Stimulated activated CD4-positive, alpha-beta T cell treated with anti-CD3 and anti-CD28 coated beads, Interleukin-12 subunit alpha, Interleukin-12 subunit beta, amount 100 ng/mL, for 24 hours (primary cell): ENCODE data around the gene TDRD10.

Source experiments
- DNase-seq, 2 experiments: peaks; one replicate each; pipeline ENCODE4 v3.0.0-alpha.2; 2020; ENCODE audit warnings: low read depth in 2 of 2

Gene TDRD10, protein sequence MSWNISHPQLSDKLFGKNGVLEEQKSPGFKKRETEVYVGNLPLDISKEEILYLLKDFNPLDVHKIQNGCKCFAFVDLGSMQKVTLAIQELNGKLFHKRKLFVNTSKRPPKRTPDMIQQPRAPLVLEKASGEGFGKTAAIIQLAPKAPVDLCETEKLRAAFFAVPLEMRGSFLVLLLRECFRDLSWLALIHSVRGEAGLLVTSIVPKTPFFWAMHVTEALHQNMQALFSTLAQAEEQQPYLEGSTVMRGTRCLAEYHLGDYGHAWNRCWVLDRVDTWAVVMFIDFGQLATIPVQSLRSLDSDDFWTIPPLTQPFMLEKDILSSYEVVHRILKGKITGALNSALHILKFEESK

DNA sequence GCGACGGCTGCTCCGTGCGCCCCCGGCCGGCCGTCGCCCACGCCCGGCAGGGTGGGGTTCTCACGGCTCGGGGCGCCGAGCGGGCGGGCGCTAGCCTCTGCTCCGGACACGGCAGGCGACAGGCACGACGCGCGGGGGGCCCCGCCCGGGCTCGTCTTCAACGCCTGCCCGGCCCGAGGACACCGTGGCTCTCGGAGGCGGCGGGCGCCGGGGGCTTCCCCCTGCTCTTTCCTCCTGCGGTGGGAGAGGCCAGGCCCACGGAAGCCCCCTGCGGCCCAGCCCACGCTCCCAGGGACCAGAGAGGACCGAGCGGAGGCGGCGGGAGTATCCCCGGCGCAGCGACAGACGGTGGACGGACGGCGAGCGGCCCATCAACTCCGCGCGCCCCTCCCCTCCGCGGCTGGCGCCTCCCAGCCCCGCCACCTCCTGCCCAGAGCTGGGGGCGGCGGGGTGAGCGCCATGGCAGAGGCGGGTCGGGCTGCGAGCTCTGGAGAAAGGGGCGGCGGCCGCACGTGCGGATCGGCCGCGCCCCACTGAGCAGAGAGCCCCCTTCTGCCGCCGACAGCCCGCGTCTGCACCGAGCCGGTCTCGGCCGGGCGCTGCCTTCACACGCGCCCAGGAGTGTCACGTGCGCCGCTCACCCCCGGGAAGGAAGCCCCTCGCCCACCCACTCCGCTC lies at the start of gene TDRD10, which contains the start of gene SHE:
Gene TDRD10, plus strand, starts transcription at position 154 of the 678 bp plus-strand sequence. CDS start 4,685 bp downstream, outside the sequence.
Gene SHE, minus strand, starts transcription at position 347 of the 678 bp plus-strand sequence. CDS start 386 bp downstream, outside the sequence.
- no peak for DNase-seq

DNA sequence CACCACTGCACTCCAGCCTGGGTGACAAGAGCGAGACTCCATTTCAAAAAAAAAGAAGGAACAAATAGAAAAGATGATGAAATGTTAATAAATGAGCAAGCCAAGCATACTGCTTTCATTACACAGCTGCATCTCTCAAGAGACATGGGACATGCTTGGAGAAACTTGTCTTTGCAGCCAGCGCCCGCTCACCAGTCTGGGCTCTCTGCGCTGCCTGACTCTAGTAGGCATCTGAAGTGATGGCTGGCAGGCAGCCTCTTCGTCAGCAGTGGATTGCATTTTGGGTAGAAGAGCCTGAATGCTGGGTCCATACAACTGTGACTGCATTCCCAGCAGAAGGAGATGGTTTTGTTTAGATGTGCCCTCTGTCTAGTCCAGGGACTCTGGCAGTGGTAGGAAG lies 48.9 kb upstream of the TDRD10 start:
- DNase-seq = no peak

DNA sequence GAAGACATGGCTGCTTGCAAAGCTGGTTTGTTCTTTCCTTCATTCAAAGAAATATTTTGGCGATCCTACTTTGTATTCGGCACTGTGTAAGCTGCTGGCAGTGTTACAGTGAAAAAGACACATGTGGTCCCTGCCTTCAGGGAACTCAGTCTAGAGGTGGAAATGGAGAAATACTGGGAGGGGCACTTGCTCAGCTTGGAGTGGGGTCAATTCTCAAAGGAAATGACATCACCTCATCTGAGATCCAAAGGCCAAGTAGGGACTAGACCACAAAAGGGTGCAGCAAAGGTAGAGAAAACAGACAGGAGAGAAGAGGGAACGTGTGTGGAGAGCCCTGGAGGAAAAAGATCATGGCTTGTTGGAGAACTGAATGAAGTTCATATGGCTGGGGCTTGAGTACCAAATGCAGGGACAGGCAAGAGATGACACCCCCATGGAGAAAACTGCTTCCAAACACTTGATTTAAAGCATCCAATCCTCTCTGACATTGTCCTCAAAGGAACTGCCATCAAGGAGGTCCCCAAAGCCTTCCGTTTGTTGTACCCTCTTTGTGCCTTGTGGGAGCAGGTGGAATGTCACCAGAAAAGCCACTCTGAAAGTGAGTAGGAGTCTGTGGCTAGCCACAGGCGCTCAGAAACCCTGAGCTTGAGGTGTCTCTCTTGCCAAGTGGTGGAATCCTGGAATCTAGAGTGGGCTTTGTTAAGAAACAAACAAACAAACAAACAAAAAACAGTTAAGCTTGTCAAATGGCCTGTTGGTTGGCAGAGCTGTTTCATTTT lies 48.3 kb upstream of the TDRD10 start:
- no peak for DNase-seq

DNA sequence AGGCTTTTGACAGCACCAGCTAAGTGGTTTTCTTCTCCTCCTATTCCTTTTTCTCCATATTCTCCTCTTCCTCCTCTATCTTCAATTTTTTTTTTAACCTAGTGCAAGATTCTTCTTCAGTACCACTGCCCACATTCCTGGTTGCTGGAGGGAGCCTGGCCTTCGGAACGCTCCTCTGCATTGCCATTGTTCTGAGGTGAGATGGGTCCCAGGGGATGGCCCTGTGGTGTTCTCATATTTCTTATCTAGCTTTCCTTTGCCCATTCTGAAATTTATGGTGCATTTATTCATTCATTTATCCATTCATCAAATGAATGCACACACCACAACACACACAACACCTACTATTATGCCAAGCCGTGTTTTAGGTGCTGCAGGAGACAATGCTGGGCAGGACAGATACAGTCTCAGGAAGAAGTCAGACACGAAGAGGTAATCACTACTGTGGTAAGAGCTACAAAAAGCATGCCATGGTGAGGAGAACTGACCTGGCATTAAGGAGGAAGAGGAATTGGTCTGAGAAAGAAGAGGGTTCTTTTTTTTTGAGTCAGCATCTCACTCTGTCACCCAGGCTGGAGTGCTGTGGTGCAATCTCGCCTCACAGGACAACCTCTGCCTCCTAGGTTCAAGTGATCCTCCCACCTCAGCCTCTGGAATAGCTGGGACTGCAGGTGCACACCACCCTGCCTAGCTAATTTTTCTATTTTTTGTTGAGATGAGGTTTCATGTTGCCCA lies 47.5 kb upstream of the TDRD10 start:
- DNase-seq = no peak

DNA sequence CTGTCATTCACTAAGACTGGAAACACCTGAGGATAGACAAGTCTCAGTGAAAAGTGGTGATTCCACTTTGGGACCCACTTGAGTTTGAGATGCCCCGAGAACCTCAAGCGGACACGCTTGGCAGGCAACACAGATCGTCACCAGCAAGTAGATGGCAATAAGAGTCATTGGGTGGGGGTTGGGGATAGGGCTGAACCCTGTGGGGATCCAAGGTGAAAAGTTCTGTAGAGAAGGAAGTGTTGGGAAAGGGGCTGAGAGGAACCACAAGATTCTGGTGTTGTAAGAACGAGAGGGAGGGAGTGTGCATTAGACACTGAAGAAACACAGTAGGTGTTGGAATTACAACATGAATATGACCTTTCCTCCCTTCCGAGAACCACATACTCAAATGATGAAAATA lies 45.4 kb upstream of the TDRD10 start:
- DNase-seq = no peak

DNA sequence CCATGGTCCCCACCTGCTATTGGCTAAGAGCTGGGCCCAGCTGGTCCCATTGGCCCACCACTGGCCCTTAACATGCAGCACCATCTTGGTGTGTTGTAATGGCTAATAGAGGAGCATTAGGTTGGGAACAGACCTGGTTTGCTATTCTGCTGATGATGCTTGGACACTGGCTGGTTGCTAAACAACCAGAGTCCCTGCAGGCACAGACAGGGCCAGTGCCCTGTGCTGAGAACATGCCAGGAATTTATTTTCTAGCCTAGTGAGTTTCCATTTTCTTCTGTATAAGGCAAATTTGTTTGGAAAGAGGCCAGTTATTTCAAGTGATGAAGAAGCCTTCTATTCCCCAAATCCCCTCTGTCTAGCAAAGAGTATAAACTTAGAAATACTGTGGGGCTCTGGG lies 42.9 kb upstream of the TDRD10 start:
- DNase-seq = no peak

DNA sequence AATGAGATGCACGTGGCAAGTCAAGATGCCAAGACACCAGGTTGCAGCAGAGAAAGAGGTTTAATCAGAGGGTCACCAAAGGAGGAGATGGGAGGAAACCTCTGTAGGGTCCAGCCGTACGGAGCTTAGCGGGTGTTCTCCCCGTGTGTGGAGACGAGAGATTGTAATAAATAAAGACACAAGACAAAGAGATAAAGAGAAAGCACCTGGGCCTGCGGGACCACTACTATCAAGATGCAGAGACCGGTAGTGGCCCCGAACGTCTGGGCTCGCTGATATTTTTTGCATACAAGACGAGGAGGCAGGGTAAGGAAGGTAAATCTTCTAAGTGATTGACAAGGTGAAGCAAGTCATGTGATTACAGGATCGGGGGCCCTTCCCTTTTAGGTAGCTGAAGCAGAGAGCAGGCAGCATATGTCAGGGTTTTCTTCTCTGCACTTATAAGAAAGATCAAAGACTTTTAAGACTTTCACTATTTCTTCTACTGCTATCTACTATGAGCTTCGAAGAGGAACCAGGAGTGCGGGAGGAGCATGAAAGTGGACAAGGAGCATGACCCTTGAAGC lies 41.2 kb upstream of the TDRD10 start:
- DNase-seq = no peak

DNA sequence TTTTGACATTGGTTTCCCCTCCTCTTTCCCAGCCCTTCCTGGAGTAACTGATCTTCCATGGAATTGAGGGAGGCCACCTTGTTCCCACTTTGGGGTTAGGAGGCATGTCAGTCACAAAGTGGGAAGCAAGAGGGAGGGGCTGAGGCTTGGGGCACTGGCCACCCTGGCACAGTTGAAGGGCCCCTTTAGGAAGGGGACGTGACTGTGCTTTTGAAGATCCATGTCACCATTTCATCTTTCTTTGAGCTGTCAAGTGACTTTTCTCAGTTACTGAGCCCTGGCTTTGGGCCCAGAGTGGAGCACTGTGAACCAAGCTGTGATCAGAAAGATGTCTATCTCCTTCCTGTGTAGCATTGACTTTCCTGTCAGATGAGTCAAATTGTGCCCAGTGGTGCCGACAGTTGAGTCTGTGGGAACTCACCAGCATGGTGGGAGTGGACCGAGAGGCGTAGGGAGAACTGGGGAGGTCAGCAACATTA lies 38.5 kb upstream of the TDRD10 start:
- DNase-seq = peak; percentile 25 to 55

DNA sequence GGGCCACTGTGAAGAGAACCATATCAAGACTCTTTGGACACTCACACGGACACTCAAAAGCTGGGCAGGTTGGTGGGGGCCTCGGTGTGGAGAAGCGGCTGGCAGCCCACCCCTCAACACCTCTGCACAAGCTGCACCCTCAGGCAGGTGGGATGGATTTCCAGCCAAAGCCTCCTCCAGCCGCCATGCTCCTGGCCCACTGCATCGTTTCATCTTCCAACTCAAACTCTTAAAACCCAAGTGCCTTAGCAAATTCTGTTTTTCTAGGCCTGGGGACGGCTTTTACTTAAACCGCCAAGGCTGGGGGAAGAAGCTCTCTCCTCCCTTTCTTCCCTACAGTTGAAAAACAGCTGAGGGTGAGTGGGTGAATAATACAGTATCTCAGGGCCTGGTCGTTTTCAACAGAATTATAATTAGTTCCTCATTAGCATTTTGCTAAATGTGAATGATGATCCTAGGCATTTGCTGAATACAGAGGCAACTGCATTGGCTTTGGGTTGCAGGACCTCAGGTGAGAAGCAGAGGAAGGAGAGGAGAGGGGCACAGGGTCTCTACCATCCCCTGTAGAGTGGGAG lies 36.3 kb upstream of the TDRD10 start:
- DNase-seq = no peak

DNA sequence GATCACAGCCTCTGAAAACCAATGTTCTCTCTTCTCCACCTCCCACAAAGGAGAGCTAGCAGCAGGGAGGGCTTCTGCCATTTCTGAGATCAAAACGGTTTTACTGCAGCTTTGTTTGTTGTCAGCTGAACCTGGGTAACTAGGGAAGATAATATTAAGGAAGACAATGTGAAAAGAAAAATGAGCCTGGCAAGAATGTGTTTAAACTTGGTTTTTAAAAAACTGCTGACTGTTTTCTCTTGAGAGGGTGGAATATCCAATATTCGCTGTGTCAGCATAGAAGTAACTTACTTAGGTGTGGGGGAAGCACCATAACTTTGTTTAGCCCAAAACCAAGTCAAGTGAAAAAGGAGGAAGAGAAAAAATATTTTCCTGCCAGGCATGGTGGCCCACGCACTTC lies 35.8 kb upstream of the TDRD10 start:
- DNase-seq = no peak

DNA sequence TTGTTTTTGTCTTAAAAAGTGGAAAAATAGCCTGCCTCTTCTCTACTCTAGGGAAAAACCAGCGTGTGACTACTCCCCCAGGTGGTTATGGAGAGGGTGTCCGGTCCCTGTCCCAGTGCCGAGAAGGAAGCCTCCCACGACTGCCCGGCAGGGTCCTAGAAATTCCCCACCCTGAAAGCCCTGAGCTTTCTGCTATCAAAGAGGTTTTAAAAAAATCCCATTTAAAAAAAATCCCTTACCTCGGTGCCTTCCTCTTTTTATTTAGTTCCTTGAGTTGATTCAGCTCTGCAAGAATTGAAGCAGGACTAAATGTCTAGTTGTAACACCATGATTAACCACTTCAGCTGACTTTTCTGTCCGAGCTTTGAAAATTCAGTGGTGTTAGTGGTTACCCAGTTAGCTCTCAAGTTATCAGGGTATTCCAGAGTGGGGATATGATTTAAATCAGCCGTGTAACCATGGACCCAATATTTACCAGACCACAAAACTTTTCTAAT lies 35.0 kb upstream of the TDRD10 start:
- no peak for DNase-seq

DNA sequence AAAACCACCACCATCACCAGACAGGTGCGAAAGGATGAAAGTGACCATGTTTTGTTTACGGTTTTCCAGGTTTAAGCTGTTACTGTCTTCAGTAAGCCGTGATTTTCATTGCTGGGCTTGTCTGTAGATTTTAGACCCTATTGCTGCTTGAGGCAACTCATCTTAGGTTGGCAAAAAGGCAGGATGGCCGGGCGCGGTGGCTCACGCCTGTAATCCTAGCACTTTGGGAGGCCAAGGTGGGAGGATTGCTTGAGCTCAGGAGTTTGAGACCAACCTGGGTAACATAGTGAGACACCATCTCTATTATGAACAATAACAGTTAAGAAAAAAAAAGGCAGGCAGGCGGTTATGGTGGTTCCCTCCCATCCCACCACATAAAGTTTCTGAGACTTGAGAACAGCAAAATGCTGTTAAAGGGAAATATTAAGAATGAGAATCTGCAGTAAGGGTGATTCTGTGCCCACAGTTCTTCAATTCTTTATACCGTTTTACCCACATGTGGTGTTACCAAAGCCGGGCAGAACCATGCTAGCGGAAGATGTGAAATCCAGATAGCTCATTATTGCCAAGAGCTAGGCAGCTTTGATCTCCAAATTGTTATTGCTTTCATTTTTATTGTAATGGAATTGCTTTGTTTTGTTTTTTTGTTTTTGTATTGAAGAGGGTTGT lies 34.5 kb upstream of the TDRD10 start:
- peak in 1 of 2 experiments; percentile 15 for DNase-seq

DNA sequence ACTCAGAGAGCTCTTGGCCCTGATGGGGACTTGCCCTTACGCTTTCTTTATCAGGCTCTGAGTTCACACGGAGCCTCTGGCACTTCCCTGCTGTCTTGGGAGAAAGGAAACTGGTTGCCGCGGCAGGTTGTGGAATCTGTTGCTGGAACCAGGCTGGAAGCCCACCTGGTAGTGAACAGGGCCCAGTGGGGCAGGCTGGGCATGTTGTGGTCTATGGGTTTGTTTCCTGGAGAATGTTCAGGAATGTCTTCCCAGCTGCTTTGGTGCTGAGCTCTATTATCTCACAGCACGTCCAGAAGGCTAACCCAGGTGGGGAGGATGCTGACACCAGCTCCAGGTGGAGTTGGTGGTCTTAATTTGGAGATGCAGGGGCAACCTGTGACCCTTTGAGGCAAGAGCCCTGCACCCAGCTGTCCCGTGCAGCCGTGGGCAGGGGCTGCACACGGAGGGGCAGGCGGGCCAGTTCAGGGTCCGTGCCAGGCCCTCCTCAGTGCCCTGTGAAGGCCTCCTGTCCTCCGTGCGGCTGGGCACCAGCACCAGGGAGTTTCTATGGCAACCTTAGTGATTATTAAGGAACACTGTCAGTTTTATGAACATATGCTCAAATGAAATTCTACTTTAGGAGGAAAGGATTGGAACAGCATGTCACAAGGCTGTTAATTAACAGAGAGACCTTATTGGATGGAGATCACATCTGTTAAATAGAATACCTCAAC lies 33.3 kb upstream of the TDRD10 start:
- no peak for DNase-seq

DNA sequence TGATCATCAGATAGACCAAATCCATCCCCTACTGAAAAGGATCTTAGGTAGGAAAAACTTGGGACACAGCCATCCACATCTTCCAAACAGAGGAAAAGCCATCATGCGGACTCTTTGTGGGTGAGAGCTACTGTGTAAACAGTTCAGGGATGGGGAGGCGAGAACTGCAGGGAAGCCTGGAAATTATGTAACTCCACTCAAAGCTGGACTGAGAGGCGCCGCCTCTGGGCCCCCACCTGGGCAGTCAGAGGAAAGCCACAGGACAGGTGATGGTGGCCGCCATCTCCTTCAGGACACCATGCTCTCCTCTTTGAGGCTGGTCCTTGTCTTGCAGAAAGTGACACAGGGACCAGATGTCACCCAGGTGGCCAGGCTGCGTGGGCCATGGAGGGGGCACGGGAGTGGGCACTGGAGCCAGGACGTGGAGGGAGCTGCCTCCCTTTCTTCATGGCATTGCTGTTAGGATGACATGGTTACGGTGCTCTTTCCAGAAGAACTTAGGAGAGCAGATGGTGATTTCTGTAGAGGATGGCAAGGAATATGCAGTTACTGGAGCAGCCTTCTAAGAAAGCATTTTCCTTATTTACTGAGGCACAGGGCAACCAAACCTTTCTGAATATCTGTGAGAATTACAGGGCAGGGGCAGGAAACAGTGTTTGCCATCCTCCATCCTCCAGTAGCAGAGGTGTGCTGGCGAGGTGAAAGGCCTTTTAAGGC lies 32.0 kb upstream of the TDRD10 start:
- no peak for DNase-seq

DNA sequence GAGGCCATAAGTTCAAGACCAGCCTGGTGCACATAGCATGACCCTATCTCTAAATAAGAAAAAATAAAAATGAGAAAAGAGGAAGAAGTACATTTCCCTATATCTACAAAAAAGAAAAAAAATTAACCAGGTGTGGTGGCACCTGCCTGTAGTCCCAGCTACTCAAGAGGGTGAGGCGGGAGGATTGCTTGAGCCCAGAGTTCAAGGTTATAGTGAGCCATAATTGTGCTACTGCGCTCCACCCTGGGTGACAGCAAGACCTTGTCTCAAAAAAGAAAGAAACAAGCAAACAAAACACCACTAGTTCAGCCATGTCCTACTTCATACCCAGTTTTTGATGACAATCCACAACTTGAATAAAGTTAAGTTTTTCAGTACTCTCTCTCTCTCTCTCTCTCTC lies 30.7 kb upstream of the TDRD10 start:
- DNase-seq = no peak

DNA sequence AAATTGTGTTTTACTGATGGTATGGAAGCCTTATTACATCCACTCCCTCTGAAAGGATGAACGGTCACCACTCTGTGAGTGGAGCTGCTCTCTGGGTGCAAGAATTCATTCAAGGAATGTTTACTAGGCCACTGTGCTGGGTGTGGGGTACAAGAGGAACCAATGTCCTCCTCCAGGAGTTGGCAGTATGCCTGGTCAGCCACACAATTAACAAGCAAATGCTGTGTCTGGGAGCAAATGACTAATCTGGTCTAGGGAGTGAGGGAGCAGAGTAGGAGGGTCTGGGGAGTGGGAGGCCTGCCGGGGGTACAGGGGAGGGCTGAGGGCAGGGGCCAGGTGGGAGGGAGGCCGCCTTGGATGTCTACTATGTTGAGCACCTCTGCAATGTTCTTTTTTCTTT lies 27.2 kb upstream of the TDRD10 start:
- no peak for DNase-seq

DNA sequence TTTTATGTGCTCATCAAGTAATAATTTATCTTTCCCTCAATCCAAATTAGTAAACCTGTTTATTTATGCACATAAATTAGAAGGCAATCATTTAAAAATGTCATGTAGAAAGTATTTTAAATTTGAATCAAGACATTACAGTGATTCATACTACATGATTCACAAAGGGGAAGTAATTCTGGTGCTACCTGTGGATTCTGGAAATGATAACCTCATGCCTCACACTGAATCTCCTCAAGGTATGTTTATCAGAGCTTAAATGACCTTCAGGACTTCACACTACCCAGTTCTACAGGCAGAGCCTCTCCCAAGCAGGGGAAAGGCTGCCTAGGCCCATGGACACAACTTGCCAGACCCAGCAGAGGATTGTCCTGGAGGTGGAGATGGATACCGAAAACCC lies 25.2 kb upstream of the TDRD10 start:
- no peak for DNase-seq

DNA sequence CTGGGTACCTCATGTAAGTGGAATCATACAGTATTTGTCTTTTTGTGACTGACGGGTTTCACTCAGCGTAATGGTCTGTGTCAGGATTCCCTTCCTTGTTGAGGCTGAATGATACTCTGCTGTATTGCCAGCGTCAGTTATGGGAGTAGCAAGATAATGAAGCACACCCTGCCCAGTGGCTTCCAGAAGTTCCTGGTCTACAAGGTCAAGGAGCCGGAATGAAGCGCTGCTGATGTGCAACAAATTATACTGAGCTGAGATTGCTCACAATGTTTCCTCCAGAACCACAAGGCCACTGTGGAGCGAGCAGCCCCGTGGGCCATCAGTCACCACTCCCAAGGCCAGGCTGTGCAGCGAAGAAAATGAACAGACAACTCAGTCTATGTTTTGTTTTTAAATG lies 24.0 kb upstream of the TDRD10 start:
- no peak for DNase-seq

DNA sequence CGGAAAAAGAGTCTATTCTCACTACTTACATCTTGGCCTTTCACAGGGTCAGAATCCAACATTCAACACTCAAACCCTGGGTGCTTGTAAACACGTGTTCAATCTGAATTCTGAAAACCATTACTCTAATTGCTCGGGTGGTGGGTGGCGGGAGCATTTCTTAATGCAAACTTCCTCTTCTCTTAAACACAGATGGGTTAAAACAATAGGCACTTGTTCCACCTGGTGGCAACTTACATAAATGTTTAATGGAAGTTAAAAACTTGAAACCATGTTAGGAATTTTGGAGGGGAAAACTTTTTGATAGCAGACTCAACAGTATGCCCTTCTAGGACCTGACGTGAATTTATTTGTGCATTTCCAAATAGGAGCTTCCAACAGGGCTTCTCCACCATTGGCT lies 23.4 kb upstream of the TDRD10 start:
- DNase-seq = no peak
